GM12878 (cell line): ENCODE data around the gene ADGRF4. TPM values are rescaled to one million over a fixed set of nuclear protein-coding genes. Genes with fewer than 3 reads are reported as not detected.

ENCODE experiments used
- CBX3 ChIP-seq: fragments of 200-600 bp; sonication (generic); IDR thresholded peaks from 2 replicates; pipeline ENCODE4 v1.6.1; 2016; ENCODE audit warnings: low read depth, borderline replicate concordance
- E4F1 ChIP-seq: fragments of 450-650 bp; IDR thresholded peaks from 2 replicates; pipeline ENCODE4 v1.6.1; 2018; ENCODE audit warnings: borderline replicate concordance, mild to moderate bottlenecking; ENCODE audit not compliant: partially characterized antibody
- EP300 ChIP-seq, 2 experiments: fragments of 150-350 bp in 1 of 2; IDR thresholded peaks; 2 replicates each; pipeline ENCODE4 v1.6.1; 2011 to 2012; ENCODE audit warnings: low read depth in 2 of 2, low read length in 2 of 2, borderline replicate concordance in 1 of 2, improper control_type of control experiment in 1 of 2, inconsistent platforms in 1 of 2; ENCODE audit not compliant: control insufficient read depth in 1 of 2
- NFXL1 ChIP-seq: fragments of 450-650 bp; IDR thresholded peaks from 2 replicates; pipeline ENCODE4 v1.6.1; 2017; ENCODE audit warnings: antibody characterized with exemption, mild to moderate bottlenecking, borderline replicate concordance
- NKRF ChIP-seq: fragments of 450-650 bp; conservative IDR thresholded peaks from 2 replicates; pipeline ENCODE4 v1.6.1; 2017; ENCODE audit warnings: mild to moderate bottlenecking, moderate library complexity
- PAX8 ChIP-seq: fragments of 450-650 bp; IDR thresholded peaks from 2 replicates; pipeline ENCODE4 v1.6.1; 2017; ENCODE audit warnings: mild to moderate bottlenecking, moderate library complexity
- RAD51 ChIP-seq: fragments of 450-650 bp; IDR thresholded peaks from 2 replicates; pipeline ENCODE4 v1.6.1; 2016; ENCODE audit warnings: moderate library complexity, mild to moderate bottlenecking, inconsistent platforms
- SREBF1 ChIP-seq: IDR thresholded peaks from 2 replicates; pipeline ENCODE4 v1.6.1; 2012; ENCODE audit warnings: mild to moderate bottlenecking, low read length
- ZNF274 ChIP-seq: IDR thresholded peaks from one replicate; pipeline ENCODE4 v1.8.0; 2011; ENCODE audit not compliant: insufficient read length, insufficient read depth
- polyA plus RNA-seq, 11 experiments: library from polyadenylated mRNA; depleted of rRNA in 4 of 11; unstranded in 6 of 11; stranded (reverse) in 5 of 11; fragments of >200 nt; fragmentation: Nextera tagmentation in 4 of 11; fragmentation: Illumina TruSeq in 1 of 11; extraction: Ambion mirVana in 4 of 11; extraction: Trizol in 1 of 11; gene quantifications; 1 replicate in 1 of 11; 2 replicates in 10 of 11; pipeline versions ENCODE4 v1.2.1 to v1.2.3, GENCODE V29; 2011 to 2016; ENCODE audit warnings: inconsistent platforms in 2 of 11, missing spikeins in 2 of 11, low read depth in 1 of 11
- total RNA-seq, 4 experiments: library from RNA; depleted of rRNA in 3 of 4; stranded (reverse); fragments of >200 nt in 3 of 4; fragmentation: Illumina TruSeq in 1 of 4; extraction: Trizol in 1 of 4; gene quantifications; 2 replicates each; pipeline versions ENCODE4 v1.2.1 to v1.2.3, GENCODE V29; 2013 to 2021
- TF ChIP-seq, protein P1 (sequence below): IDR thresholded peaks from 2 replicates; pipeline ENCODE4 v1.6.1; 2011; ENCODE audit warnings: low read depth, mild to moderate bottlenecking, low read length, moderate library complexity, borderline replicate concordance; ENCODE audit errors: extremely low read depth

ADGRF4 gene
- total and polyA plus RNA-seq, 10 of the 15 experiments (the other 5 are each of a cell fraction or from before 2014, with no cell fraction given): 0.04 to 0.12 (median 0.06) TPM; not detected in 5

- TF ChIP-seq E4F1 (no peak), PAX8 (no peak), ZNF274 (no peak), CBX3 (no peak), EP300 (IDR thresholded peaks at IDR 0.05; ENCODE audit: borderline replicate concordance in 1 of 2, control insufficient read depth in 1 of 2, low read depth in 2 of 2, low read length in 2 of 2) (no peak), RAD51 (no peak), SREBF1 (no peak), NKRF (no peak), NFXL1 (no peak)
- TF ChIP-seq, protein P1, sequence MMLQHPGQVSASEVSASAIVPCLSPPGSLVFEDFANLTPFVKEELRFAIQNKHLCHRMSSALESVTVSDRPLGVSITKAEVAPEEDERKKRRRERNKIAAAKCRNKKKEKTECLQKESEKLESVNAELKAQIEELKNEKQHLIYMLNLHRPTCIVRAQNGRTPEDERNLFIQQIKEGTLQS: no peak
These were observed 29.0 kb downstream of the ADGRF4 start (continued) for GRCh38 chr6:47727391-47727790.
